HepG2 (cell line): ENCODE data around the gene ZNF428. TPM values are rescaled to one million over a fixed set of nuclear protein-coding genes. Genes with fewer than 3 reads are reported as not detected.

Source experiments
- CEBPG ChIP-seq: IDR thresholded peaks from 2 replicates; pipeline ENCODE4 v1.6.1; 2016
- ELF1 ChIP-seq: sonication (generic); formaldehyde crosslinking; IDR thresholded peaks from 2 replicates; pipeline ENCODE4 v1.4.0; 2020; ENCODE audit warnings: missing genetic modification reagents
- FOXA1 ChIP-seq, 2 experiments: fragments of 450-650 bp in 1 of 2; sonication (generic) in 1 of 2; formaldehyde crosslinking in 1 of 2; IDR thresholded peaks; 2 replicates each; pipeline versions ENCODE4 v1.4.0 to v1.6.1; 2016 to 2020; ENCODE audit warnings: missing genetic modification reagents in 1 of 2
- FOXK2 ChIP-seq: fragments of 450-650 bp; IDR thresholded peaks from 2 replicates; pipeline ENCODE4 v1.6.1; 2016
- GTF3A ChIP-seq: sonication (generic); formaldehyde crosslinking; conservative IDR thresholded peaks from 2 replicates; pipeline ENCODE4 v1.4.0; 2020; ENCODE audit warnings: mild to moderate bottlenecking, missing genetic modification reagents
- HDAC2 ChIP-seq: sonication (generic); formaldehyde crosslinking; IDR thresholded peaks from 2 replicates; pipeline ENCODE4 v1.4.0; 2020; ENCODE audit warnings: missing genetic modification reagents
- KDM5A ChIP-seq: fragments of 200-600 bp; sonication (generic); IDR thresholded peaks from 2 replicates; pipeline ENCODE4 v1.7.0; 2018; ENCODE audit warnings: antibody characterized with exemption, mild to moderate bottlenecking, low read length, borderline replicate concordance
- KLF16 ChIP-seq, 2 experiments: sonication (generic) in 1 of 2; formaldehyde crosslinking in 1 of 2; IDR thresholded peaks; 2 replicates each; pipeline versions ENCODE4 v1.6.1 to v1.8.0; 2016 to 2023; ENCODE audit warnings: missing genetic modification reagents in 2 of 2, missing compliant biosample characterization in 1 of 2
- NRL ChIP-seq: sonication (generic); formaldehyde crosslinking; IDR thresholded peaks from 2 replicates; pipeline ENCODE4 v1.5.0; 2020; ENCODE audit warnings: missing genetic modification reagents, mild to moderate bottlenecking, moderate library complexity, borderline replicate concordance
- RAD21 ChIP-seq: fragments of 450-650 bp; formaldehyde crosslinking; IDR thresholded peaks from 2 replicates; pipeline ENCODE4 v1.5.0; 2020; ENCODE audit warnings: mild to moderate bottlenecking
- SALL1 ChIP-seq: sonication (generic); formaldehyde crosslinking; IDR thresholded peaks from 2 replicates; pipeline ENCODE4 v1.8.0; 2022; ENCODE audit warnings: mild to moderate bottlenecking, missing genetic modification reagents
- ZFP82 ChIP-seq: sonication (generic); formaldehyde crosslinking; IDR thresholded peaks from 2 replicates; pipeline ENCODE4 v1.5.1; 2020; ENCODE audit warnings: mild to moderate bottlenecking, missing genetic modification reagents, borderline replicate concordance
- ZKSCAN8 ChIP-seq: IDR thresholded peaks from 2 replicates; pipeline ENCODE4 v1.6.1; 2016; ENCODE audit warnings: borderline replicate concordance, missing genetic modification reagents, missing compliant biosample characterization
- ZNF12 ChIP-seq: sonication (generic); formaldehyde crosslinking; IDR thresholded peaks from 2 replicates; pipeline ENCODE4 v1.5.0; 2020; ENCODE audit warnings: missing genetic modification reagents
- ZNF30 ChIP-seq: sonication (generic); formaldehyde crosslinking; IDR thresholded peaks from 2 replicates; pipeline ENCODE4 v1.5.0; 2020; ENCODE audit warnings: mild to moderate bottlenecking, missing genetic modification reagents
- ZNF441 ChIP-seq: sonication (generic); formaldehyde crosslinking; IDR thresholded peaks from 2 replicates; pipeline ENCODE4 v1.7.0; 2021; ENCODE audit warnings: missing genetic modification reagents, borderline replicate concordance
- polyA plus RNA-seq, 8 experiments: library from polyadenylated mRNA; depleted of rRNA in 3 of 8; stranded (reverse) in 7 of 8; unstranded in 1 of 8; fragments of >200 nt; fragmentation: Illumina TruSeq in 4 of 8; extraction: Trizol in 4 of 8; gene quantifications; 2 replicates each; pipeline versions ENCODE4 v1.2.1 to v1.2.3, GENCODE V29; 2011 to 2016; ENCODE audit warnings: low read depth in 4 of 8, missing spikeins in 1 of 8, mixed read lengths in 1 of 8; ENCODE audit not compliant: insufficient read depth in 1 of 8
- total RNA-seq, 5 experiments: library from RNA; depleted of rRNA; stranded (reverse); fragments of >200 nt; fragmentation: Illumina TruSeq; extraction: Trizol; gene quantifications; 2 replicates each; pipeline ENCODE4 v1.2.3, GENCODE V29; 2016; ENCODE audit warnings: low read depth in 1 of 5
- TF ChIP-seq, protein P1 (sequence below): sonication (generic); formaldehyde crosslinking; IDR thresholded peaks from 2 replicates; pipeline ENCODE4 v1.5.0; 2020; ENCODE audit warnings: mild to moderate bottlenecking, missing genetic modification reagents
- TF ChIP-seq, protein P2 (sequence below): sonication (generic); formaldehyde crosslinking; IDR thresholded peaks from 2 replicates; pipeline ENCODE4 v1.4.0; 2020; ENCODE audit warnings: missing genetic modification reagents, borderline replicate concordance
- TF ChIP-seq, protein P3 (sequence below), 2 experiments: sonication (generic) in 1 of 2; formaldehyde crosslinking in 1 of 2; IDR thresholded peaks; 2 replicates each; pipeline versions ENCODE4 v1.4.0 to v1.6.1; 2018 to 2020; ENCODE audit warnings: missing genetic modification reagents in 2 of 2, borderline replicate concordance in 1 of 2, low read depth in 1 of 2, mild to moderate bottlenecking in 1 of 2, missing biosample characterization in 1 of 2
- TF ChIP-seq, protein P4 (sequence below): sonication (generic); formaldehyde crosslinking; IDR thresholded peaks from 2 replicates; pipeline ENCODE4 v1.4.0; 2020; ENCODE audit warnings: missing genetic modification reagents
- TF ChIP-seq, protein P5 (sequence below): sonication (generic); formaldehyde crosslinking; IDR thresholded peaks from 2 replicates; pipeline ENCODE4 v1.5.0; 2020; ENCODE audit warnings: mild to moderate bottlenecking, missing genetic modification reagents

Gene ZNF428
- total and polyA plus RNA-seq, 2 of the 13 experiments (the other 11 are each of a cell fraction or from before 2014, with no cell fraction given), result 10.4 to 26.9 TPM

DNA sequence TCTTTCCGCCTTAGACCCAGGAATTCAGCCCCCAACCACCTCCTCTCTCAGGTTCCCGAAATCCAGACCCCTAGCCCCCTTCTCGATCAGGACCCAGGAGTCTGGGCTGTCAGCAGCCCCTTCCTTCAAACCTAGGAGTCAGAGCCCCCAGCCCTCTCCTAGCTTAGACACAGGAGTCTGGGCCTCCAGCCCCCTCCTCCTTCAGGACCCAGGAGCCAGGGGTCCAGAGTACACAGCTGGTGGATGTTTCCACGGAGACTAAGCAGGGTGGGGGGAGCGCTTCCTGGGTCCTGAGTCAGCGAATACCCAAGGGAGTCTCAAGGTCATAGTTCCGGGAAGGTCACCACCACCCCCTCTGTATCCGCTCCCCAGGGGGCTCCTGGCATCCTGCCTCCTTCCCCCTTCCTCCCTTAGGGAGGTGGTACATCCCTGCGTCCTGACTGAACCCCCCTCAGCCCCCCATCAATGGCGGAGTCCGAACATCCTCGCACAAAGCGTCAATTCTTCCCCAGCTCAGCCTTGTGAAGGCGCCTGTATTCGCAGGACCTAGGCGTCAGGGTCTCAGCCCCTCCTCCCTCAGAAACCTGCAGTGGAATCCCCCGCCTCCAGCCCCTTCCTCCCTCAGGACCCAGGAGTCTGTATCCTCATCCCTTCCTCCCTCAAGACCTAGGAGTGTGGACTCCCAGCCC, 15.6 kb upstream of the ZNF428 start (continued):
- TF ChIP-seq ZNF12 (CRISPR knock-in tag), result no peak
- no peak for TF ChIP-seq ZNF441 (CRISPR knock-in tag)
- TF ChIP-seq, protein P1, sequence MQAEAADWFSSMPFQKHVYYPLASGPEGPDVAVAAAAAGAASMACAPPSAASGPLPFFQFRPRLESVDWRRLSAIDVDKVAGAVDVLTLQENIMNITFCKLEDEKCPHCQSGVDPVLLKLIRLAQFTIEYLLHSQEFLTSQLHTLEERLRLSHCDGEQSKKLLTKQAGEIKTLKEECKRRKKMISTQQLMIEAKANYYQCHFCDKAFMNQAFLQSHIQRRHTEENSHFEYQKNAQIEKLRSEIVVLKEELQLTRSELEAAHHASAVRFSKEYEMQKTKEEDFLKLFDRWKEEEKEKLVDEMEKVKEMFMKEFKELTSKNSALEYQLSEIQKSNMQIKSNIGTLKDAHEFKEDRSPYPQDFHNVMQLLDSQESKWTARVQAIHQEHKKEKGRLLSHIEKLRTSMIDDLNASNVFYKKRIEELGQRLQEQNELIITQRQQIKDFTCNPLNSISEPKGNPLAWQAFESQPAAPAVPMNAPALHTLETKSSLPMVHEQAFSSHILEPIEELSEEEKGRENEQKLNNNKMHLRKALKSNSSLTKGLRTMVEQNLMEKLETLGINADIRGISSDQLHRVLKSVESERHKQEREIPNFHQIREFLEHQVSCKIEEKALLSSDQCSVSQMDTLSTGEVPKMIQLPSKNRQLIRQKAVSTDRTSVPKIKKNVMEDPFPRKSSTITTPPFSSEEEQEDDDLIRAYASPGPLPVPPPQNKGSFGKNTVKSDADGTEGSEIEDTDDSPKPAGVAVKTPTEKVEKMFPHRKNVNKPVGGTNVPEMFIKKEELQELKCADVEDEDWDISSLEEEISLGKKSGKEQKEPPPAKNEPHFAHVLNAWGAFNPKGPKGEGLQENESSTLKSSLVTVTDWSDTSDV (CRISPR knock-in tag), result no peak
- TF ChIP-seq, protein P2, sequence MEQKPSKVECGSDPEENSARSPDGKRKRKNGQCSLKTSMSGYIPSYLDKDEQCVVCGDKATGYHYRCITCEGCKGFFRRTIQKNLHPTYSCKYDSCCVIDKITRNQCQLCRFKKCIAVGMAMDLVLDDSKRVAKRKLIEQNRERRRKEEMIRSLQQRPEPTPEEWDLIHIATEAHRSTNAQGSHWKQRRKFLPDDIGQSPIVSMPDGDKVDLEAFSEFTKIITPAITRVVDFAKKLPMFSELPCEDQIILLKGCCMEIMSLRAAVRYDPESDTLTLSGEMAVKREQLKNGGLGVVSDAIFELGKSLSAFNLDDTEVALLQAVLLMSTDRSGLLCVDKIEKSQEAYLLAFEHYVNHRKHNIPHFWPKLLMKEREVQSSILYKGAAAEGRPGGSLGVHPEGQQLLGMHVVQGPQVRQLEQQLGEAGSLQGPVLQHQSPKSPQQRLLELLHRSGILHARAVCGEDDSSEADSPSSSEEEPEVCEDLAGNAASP (CRISPR knock-in tag), result 0 out of 2 replicates have a peak, but pooled peaks have one; percentile 19
- no peak for TF ChIP-seq ZFP82
- TF ChIP-seq KDM5A, result no peak
- no peak for TF ChIP-seq ZNF30 (CRISPR knock-in tag)
- no peak for TF ChIP-seq FOXA1 (IDR thresholded peaks at IDR 0.05)
- peak; percentile 71 for TF ChIP-seq FOXA1 (CRISPR knock-in tag; IDR thresholded peaks at IDR 0.05)
- TF ChIP-seq, protein P3, sequence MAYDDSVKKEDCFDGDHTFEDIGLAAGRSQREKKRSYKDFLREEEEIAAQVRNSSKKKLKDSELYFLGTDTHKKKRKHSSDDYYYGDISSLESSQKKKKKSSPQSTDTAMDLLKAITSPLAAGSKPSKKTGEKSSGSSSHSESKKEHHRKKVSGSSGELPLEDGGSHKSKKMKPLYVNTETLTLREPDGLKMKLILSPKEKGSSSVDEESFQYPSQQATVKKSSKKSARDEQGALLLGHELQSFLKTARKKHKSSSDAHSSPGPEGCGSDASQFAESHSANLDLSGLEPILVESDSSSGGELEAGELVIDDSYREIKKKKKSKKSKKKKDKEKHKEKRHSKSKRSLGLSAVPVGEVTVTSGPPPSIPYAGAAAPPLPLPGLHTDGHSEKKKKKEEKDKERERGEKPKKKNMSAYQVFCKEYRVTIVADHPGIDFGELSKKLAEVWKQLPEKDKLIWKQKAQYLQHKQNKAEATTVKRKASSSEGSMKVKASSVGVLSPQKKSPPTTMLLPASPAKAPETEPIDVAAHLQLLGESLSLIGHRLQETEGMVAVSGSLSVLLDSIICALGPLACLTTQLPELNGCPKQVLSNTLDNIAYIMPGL (CRISPR knock-in tag; IDR thresholded peaks at IDR 0.05; ENCODE audit: borderline replicate concordance in 1 of 2, low read depth in 1 of 2), result peak in 1 of 2 experiments; percentile 73; a peak in 1 of 4 replicates
- no peak; the same call in 1 of the 2 replicates for TF ChIP-seq NRL (CRISPR knock-in tag)
- TF ChIP-seq FOXK2, result peak; percentile 97
- peak; percentile 46; the same call in 1 of the 2 replicates for TF ChIP-seq HDAC2 (CRISPR knock-in tag)
- TF ChIP-seq KLF16 (CRISPR knock-in tag; IDR thresholded peaks at IDR 0.05), result peak in 1 of 2 experiments; percentile 16; a peak in 1 of 4 replicates
- TF ChIP-seq ZKSCAN8 (CRISPR knock-in tag), result no peak
- TF ChIP-seq ELF1 (CRISPR knock-in tag), result peak; percentile 62
- 0 out of 2 replicates have a peak, but pooled peaks have one; percentile 15 for TF ChIP-seq RAD21
- peak; percentile 72 for TF ChIP-seq SALL1 (CRISPR knock-in tag)
- TF ChIP-seq GTF3A (CRISPR knock-in tag), result no peak
- TF ChIP-seq, protein P4, sequence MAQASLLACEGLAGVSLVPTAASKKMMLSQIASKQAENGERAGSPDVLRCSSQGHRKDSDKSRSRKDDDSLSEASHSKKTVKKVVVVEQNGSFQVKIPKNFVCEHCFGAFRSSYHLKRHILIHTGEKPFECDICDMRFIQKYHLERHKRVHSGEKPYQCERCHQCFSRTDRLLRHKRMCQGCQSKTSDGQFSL (CRISPR knock-in tag), result 0 out of 2 replicates have a peak, but pooled peaks have one; percentile 69
- TF ChIP-seq, protein P5, sequence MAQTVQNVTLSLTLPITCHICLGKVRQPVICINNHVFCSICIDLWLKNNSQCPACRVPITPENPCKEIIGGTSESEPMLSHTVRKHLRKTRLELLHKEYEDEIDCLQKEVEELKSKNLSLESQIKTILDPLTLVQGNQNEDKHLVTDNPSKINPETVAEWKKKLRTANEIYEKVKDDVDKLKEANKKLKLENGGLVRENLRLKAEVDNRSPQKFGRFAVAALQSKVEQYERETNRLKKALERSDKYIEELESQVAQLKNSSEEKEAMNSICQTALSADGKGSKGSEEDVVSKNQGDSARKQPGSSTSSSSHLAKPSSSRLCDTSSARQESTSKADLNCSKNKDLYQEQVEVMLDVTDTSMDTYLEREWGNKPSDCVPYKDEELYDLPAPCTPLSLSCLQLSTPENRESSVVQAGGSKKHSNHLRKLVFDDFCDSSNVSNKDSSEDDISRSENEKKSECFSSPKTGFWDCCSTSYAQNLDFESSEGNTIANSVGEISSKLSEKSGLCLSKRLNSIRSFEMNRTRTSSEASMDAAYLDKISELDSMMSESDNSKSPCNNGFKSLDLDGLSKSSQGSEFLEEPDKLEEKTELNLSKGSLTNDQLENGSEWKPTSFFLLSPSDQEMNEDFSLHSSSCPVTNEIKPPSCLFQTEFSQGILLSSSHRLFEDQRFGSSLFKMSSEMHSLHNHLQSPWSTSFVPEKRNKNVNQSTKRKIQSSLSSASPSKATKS (CRISPR knock-in tag), result no peak
- TF ChIP-seq CEBPG (CRISPR knock-in tag), result no peak
